K562 (cell line): ENCODE results near the gene ADAT3. TPM values are rescaled to one million over a fixed set of nuclear protein-coding genes. Genes with fewer than 3 reads are reported as not detected.

Experiments
- BRD9 ChIP-seq: fragments of 450-650 bp; IDR thresholded peaks from 2 replicates; pipeline ENCODE4 v1.6.1; 2018; ENCODE audit warnings: low read depth; ENCODE audit not compliant: partially characterized antibody
- CBX5 ChIP-seq: IDR thresholded peaks from 2 replicates; pipeline ENCODE4 v1.6.1; 2014; ENCODE audit warnings: low read depth, borderline replicate concordance
- CBX8 ChIP-seq: fragments of 200-600 bp; sonication (generic); IDR thresholded peaks from 2 replicates; pipeline ENCODE4 v1.6.1; 2012; ENCODE audit warnings: borderline replicate concordance, mixed run types, low read depth, mild to moderate bottlenecking, moderate library complexity, mixed read lengths, low read length, control low read depth, inconsistent platforms; ENCODE audit not compliant: poor library complexity, severe bottlenecking; ENCODE audit errors: extremely low read depth
- CC2D1A ChIP-seq: fragments of 450-650 bp; IDR thresholded peaks from 2 replicates; pipeline ENCODE4 v1.6.1; 2017; ENCODE audit warnings: mild to moderate bottlenecking
- CREB3L1 ChIP-seq: fragments of 450-650 bp; IDR thresholded peaks from 2 replicates; pipeline ENCODE4 v1.6.1; 2014; ENCODE audit warnings: low read depth, mild to moderate bottlenecking, moderate library complexity, borderline replicate concordance
- FOXM1 ChIP-seq, 2 experiments: fragments of 450-650 bp in 1 of 2; sonication (generic) in 1 of 2; formaldehyde crosslinking in 1 of 2; IDR thresholded peaks; 2 replicates each; pipeline versions ENCODE4 v1.6.1 to v1.9.0; 2017 to 2022; ENCODE audit warnings: low read depth in 2 of 2, mild to moderate bottlenecking in 2 of 2, missing genetic modification reagents in 1 of 2, moderate library complexity in 1 of 2
- HES1 ChIP-seq: fragments of 450-650 bp; IDR thresholded peaks from 2 replicates; pipeline ENCODE4 v1.6.1; 2016; ENCODE audit warnings: low read depth, mild to moderate bottlenecking, moderate library complexity
- KAT2B ChIP-seq: IDR thresholded peaks from one replicate; pipeline ENCODE4 v1.6.1; 2012; ENCODE audit warnings: low read depth, mild to moderate bottlenecking, control low read depth, inconsistent platforms, low read length, moderate library complexity
- KLF16 ChIP-seq: IDR thresholded peaks from 2 replicates; pipeline ENCODE4 v1.6.1; 2016; ENCODE audit warnings: antibody characterized with exemption
- LEF1 ChIP-seq: fragments of 450-650 bp; IDR thresholded peaks from 2 replicates; pipeline ENCODE4 v1.6.1; 2016; ENCODE audit warnings: mild to moderate bottlenecking
- MAZ ChIP-seq, 2 experiments: fragments of 450-650 bp in 1 of 2; sonication (generic) in 1 of 2; formaldehyde crosslinking; IDR thresholded peaks in 1 of 2; conservative IDR thresholded peaks in 1 of 2; 2 replicates each; pipeline versions ENCODE4 v1.4.0 to v1.5.0; 2020; ENCODE audit warnings: mild to moderate bottlenecking in 1 of 2, missing genetic modification reagents in 1 of 2
- MYC ChIP-seq, 2 experiments: fragments of 250-450 bp in 1 of 2; sonication (Bioruptor Pico) in 1 of 2; IDR thresholded peaks; 2 replicates each; pipeline versions ENCODE4 v1.5.1 to v1.6.1; 2012 to 2021; ENCODE audit warnings: low read depth in 2 of 2, borderline replicate concordance in 1 of 2, improper control_type of control experiment in 1 of 2, low read length in 1 of 2, mild to moderate bottlenecking in 1 of 2, moderate library complexity in 1 of 2
- NR2F6 ChIP-seq: fragments of 450-650 bp; formaldehyde crosslinking; IDR thresholded peaks from 2 replicates; pipeline ENCODE4 v1.4.0; 2020; ENCODE audit warnings: mild to moderate bottlenecking
- PBX2 ChIP-seq, 2 experiments: IDR thresholded peaks in 1 of 2; conservative IDR thresholded peaks in 1 of 2; 2 replicates each; pipeline ENCODE4 v1.6.1; 2016; ENCODE audit warnings: low read depth in 2 of 2, mild to moderate bottlenecking in 1 of 2, missing compliant biosample characterization in 1 of 2, missing genetic modification characterization in 1 of 2, moderate library complexity in 1 of 2
- RBFOX2 ChIP-seq: fragments of 200-400 bp; formaldehyde crosslinking; IDR thresholded peaks from 2 replicates; pipeline ENCODE4 v1.6.1; 2017; ENCODE audit warnings: low read depth, mild to moderate bottlenecking, low read length, moderate library complexity
- RBM15 ChIP-seq: fragments of 200-400 bp; formaldehyde crosslinking; IDR thresholded peaks from 2 replicates; pipeline ENCODE4 v1.6.1; 2018; ENCODE audit warnings: mild to moderate bottlenecking, low read length, moderate library complexity; ENCODE audit not compliant: insufficient read depth
- SREBF2 ChIP-seq: sonication (generic); formaldehyde crosslinking; IDR thresholded peaks from 2 replicates; pipeline ENCODE4 v1.4.0; 2020; ENCODE audit warnings: mild to moderate bottlenecking, missing genetic modification reagents
- TBL1XR1 ChIP-seq, 2 experiments: IDR thresholded peaks; 2 replicates each; pipeline ENCODE4 v1.6.1; 2012; ENCODE audit warnings: improper control_type of control experiment in 2 of 2, low read length in 2 of 2, mild to moderate bottlenecking in 1 of 2
- WHSC1 ChIP-seq: IDR thresholded peaks from one replicate; pipeline ENCODE4 v1.6.1; 2012; ENCODE audit warnings: low read length, control low read depth, inconsistent platforms
- ZNF324 ChIP-seq: fragments of 250-450 bp; sonication (Bioruptor Pico); IDR thresholded peaks from 2 replicates; pipeline ENCODE4 v1.4.0; 2020; ENCODE audit warnings: mild to moderate bottlenecking
- ZNF41 ChIP-seq: fragments of 250-450 bp; sonication (Bioruptor Pico); conservative IDR thresholded peaks from 2 replicates; pipeline ENCODE4 v1.4.0; 2020; ENCODE audit warnings: mild to moderate bottlenecking
- ZNF583 ChIP-seq: fragments of 250-450 bp; sonication (Bioruptor Pico); IDR thresholded peaks from 2 replicates; pipeline ENCODE4 v1.4.0; 2020
- ZSCAN29 ChIP-seq: fragments of 450-650 bp; IDR thresholded peaks from 2 replicates; pipeline ENCODE4 v1.6.1; 2017
- polyA plus RNA-seq, 8 experiments: library from polyadenylated mRNA; depleted of rRNA in 4 of 8; stranded (reverse) in 5 of 8; unstranded in 3 of 8; fragments of >200 nt; fragmentation: Nextera tagmentation in 2 of 8; fragmentation: Illumina TruSeq in 1 of 8; extraction: Ambion mirVana in 2 of 8; extraction: Trizol in 1 of 8; gene quantifications; 2 replicates each; pipeline versions ENCODE4 v1.2.1 to v1.2.3, GENCODE V29; 2011 to 2014; ENCODE audit warnings: inconsistent platforms in 1 of 8, missing spikeins in 1 of 8
- total RNA-seq, 7 experiments: library from RNA; depleted of rRNA in 6 of 7; stranded (reverse); fragments of >200 nt in 6 of 7; fragmentation: Illumina TruSeq in 2 of 7; extraction: Trizol in 2 of 7; gene quantifications; 2 replicates each; pipeline versions ENCODE4 v1.2.1 to v1.2.3, GENCODE V29; 2011 to 2021; ENCODE audit warnings: low replicate concordance in 1 of 7

Gene ADAT3
- total and polyA plus RNA-seq, 9 of the 15 experiments (the other 6 are each of a cell fraction or from before 2014, with no cell fraction given), result 0.67 to 15.6 (median 7.8) TPM; not detected in 4

- 0 out of 2 replicates have a peak, but pooled peaks have one; percentile 21 for TF ChIP-seq NR2F6 (CRISPR knock-in tag)
- peak; percentile 47; the same call in 1 of the 2 replicates for TF ChIP-seq ZNF324 (CRISPR knock-in tag)
- no peak for TF ChIP-seq ZSCAN29
- no peak for TF ChIP-seq RBM15
- no peak for TF ChIP-seq PBX2 (CRISPR knock-in tag; IDR thresholded peaks at IDR 0.05; ENCODE audit: low read depth)
- no peak for TF ChIP-seq PBX2 (tag; conservative IDR thresholded peaks at IDR 0.05; ENCODE audit: low read depth)
- no peak for TF ChIP-seq BRD9
- peak; percentile 62; the same call in 1 of the 2 replicates for TF ChIP-seq ZNF41 (CRISPR knock-in tag)
- no peak for TF ChIP-seq KLF16
- TF ChIP-seq FOXM1 (IDR thresholded peaks at IDR 0.05; ENCODE audit: low read depth), result no peak
- TF ChIP-seq FOXM1 (CRISPR knock-in tag; IDR thresholded peaks at IDR 0.05; ENCODE audit: low read depth), result no peak; the same call in 1 of the 2 replicates
- TF ChIP-seq CC2D1A, result no peak
- peak; percentile 96 for TF ChIP-seq RBFOX2
- no peak for TF ChIP-seq LEF1
- TF ChIP-seq HES1, result no peak
- TF ChIP-seq KAT2B, result no peak
- peak; percentile 45 for TF ChIP-seq MYC (IDR thresholded peaks at IDR 0.05; ENCODE audit: low read depth, low read length)
- no peak for TF ChIP-seq MYC (CRISPR knock-in tag; IDR thresholded peaks at IDR 0.05; ENCODE audit: borderline replicate concordance, low read depth)
- no peak for TF ChIP-seq WHSC1
- peak; percentile 98 to 100 for TF ChIP-seq MAZ (CRISPR knock-in tag; conservative IDR thresholded peaks at IDR 0.05 in 1 of 2, IDR thresholded peaks at IDR 0.05 in 1 of 2)
- no peak for TF ChIP-seq CBX5
- TF ChIP-seq TBL1XR1 (IDR thresholded peaks at IDR 0.05; ENCODE audit: low read length in 2 of 2), result no peak; a peak in 1 of 4 replicates
- TF ChIP-seq CREB3L1, result peak; percentile 71; the same call in 1 of the 2 replicates
- no peak for TF ChIP-seq CBX8
- TF ChIP-seq SREBF2, result no peak
- TF ChIP-seq ZNF583 (CRISPR knock-in tag), result peak; percentile 60; the same call in 1 of the 2 replicates
These were observed at the start of gene ADAT3, which contains the start of gene SCAMP4 (continued) for GRCh38 chr19:1905110-1905862.
